Measurements from ENCODE around the gene NINJ1. TPM values are rescaled to one million over a fixed set of nuclear protein-coding genes. Genes with fewer than 3 reads are reported as not detected.
A peak's percentile ranks its signal among the peaks of the same experiment; 100 is the strongest.

Gene NINJ1
- total and polyA plus RNA-seq, 2 of the 4 experiments (the other 2 are of a cell fraction), result 21.9 to 38.8 TPM

- H3K14ac ChIP-seq (replicated peaks; ENCODE audit: low read depth, low read length), result no peak overlapping the region
- no peak overlapping the region for H2BK20ac ChIP-seq (ENCODE audit: low read depth, low read length)
- peak overlapping the region; percentile 43 for H2AFZ ChIP-seq (replicated peaks; ENCODE audit: low read length, poor library complexity)
- H4K8ac ChIP-seq (ENCODE audit: low read depth in 2 of 2, low read length in 2 of 2), result no peak overlapping the region
- H3K23ac ChIP-seq (ENCODE audit: low read depth, low read length), result no peak overlapping the region
- H3K27ac ChIP-seq (ENCODE audit: insufficient read depth, low read length), result no peak overlapping the region
- no peak overlapping the region for H2AK5ac ChIP-seq (ENCODE audit: low read depth, low read length)
- H2AK9ac ChIP-seq (replicated peaks; ENCODE audit: low read depth, low read length, poor library complexity), result no peak overlapping the region
- H3K4me1 ChIP-seq (ENCODE audit: control insufficient read depth, insufficient read depth, low read length), result no peaks in the 10 kb centered on the region
- H3K4me3 ChIP-seq (ENCODE audit: insufficient read depth, low read depth, low read length), result no peak overlapping the region
- no peak overlapping the region for H3K18ac ChIP-seq (ENCODE audit: low read depth, low read length)
- no peak overlapping the region for H3K9ac ChIP-seq (ENCODE audit: low read depth, low read length)
- no peak overlapping the region for H3K56ac ChIP-seq (ENCODE audit: extremely low read depth, insufficient read depth, low read length)
- WGBS, 2 experiments (ENCODE audit: extremely low coverage in 2 of 2, insufficient read length in 1 of 2), result 53% methylated on average over 10 of the region's 20 CpGs; no CpG with 5 or more reads in 1 of the 2 experiments
- dilution Hi-C loops (cut with HindIII; ENCODE audit: low sequenced_read_pairs, unreplicated experiment), result no loop called here
- no peak for TF ChIP-seq MAFK (IDR thresholded peaks at IDR 0.05; ENCODE audit: low read depth, low read length)
- no peak for TF ChIP-seq USF2 (IDR thresholded peaks at IDR 0.05; ENCODE audit: low read depth, low read length)
- TF ChIP-seq MAZ (IDR thresholded peaks at IDR 0.05; ENCODE audit: borderline replicate concordance, low read depth, low read length), result no peak
- TF ChIP-seq CHD1 (IDR thresholded peaks at IDR 0.05; ENCODE audit: low read depth, low read length), result no peak
- TF ChIP-seq FOS (IDR thresholded peaks at IDR 0.05; ENCODE audit: low read depth, low read length), result no peak
- no peak for TF ChIP-seq RCOR1 (IDR thresholded peaks at IDR 0.05; ENCODE audit: insufficient replicate concordance, low read length)
- in situ Hi-C loops (cut with MboI; ENCODE audit: low sequenced_read_pairs), result loop anchor here (25.0 kb wide), 1 partner anchor 789 kb away; the partner anchor contains the start of gene BARX1
- DNase-seq (no peak), ATAC-seq (ENCODE audit: low read depth) (no peak)
- no peak overlapping the region for H2BK120ac ChIP-seq (ENCODE audit: low read depth, low read length)
- no peak overlapping the region for H3K4me2 ChIP-seq (ENCODE audit: low read depth, low read length)
- peaks cover 36% of the 10 kb centered on the region for H3K27me3 ChIP-seq (ENCODE audit: control insufficient read depth, insufficient read depth, low read length)
- intact Hi-C loops (cut with micrococcal nuclease), result no loop called here
- H4K5ac ChIP-seq (ENCODE audit: low read depth, low read length), result no peak overlapping the region
- H3K9me1 ChIP-seq (ENCODE audit: insufficient read depth, low read length), result no peaks in the 10 kb centered on the region
- H3K36me3 ChIP-seq (ENCODE audit: control insufficient read depth, insufficient read depth, low read length), result no peaks in the 10 kb centered on the region
- POLR2A ChIA-PET (ENCODE audit: unreplicated experiment), result no interaction called here
- no peak overlapping the region for H3K4ac ChIP-seq (ENCODE audit: low read depth, low read length)
- no peak overlapping the region for H2BK5ac ChIP-seq (ENCODE audit: low read depth, low read length, poor library complexity, severe bottlenecking)
- H4K91ac ChIP-seq (ENCODE audit: insufficient read depth, low read depth, low read length), result no peak overlapping the region
- no peak overlapping the region for H2BK15ac ChIP-seq (ENCODE audit: low read depth, low read length)
- CTCF ChIA-PET, result no interaction called here
- H4K20me1 ChIP-seq (ENCODE audit: insufficient read depth, low read length), result no peaks in the 10 kb centered on the region
- H3K79me1 ChIP-seq (ENCODE audit: low read depth in 1 of 2, low read length in 2 of 2), result no peaks in the 10 kb centered on the region
- H3K9me3 ChIP-seq (ENCODE audit: control insufficient read depth, insufficient read depth, low read length), result no peaks in the 10 kb centered on the region
- no TSS peak for BruUV-seq (replicated peaks)
Observed at GRCh38 chr9:93172666-93173364, 38.8 kb upstream of the NINJ1 start.
